Left renal cortex interstitium (tissue), 4 donors: Measurements from ENCODE around the gene BTRC. TPM values are rescaled to one million over a fixed set of nuclear protein-coding genes. Genes with fewer than 3 reads are reported as not detected.
"Not testable (repeated sequence)": the region's sequence is repeated elsewhere in the genome, so short reads cannot be mapped to it uniquely, and the experiment has no call there.

ENCODE experiments used
- DNase-seq, 4 donors: peaks; one replicate each; pipeline ENCODE4 v3.0.0-alpha.2; 2013; ENCODE audit warnings: low read depth in 4 of 4, low spot score in 2 of 4, missing footprints in 1 of 4
- polyA plus RNA-seq, 4 donors: library from polyadenylated mRNA; unstranded; fragments of 120-200 nt; gene quantifications; one replicate each; pipeline ENCODE4 v1.2.1, GENCODE V29; 2013; ENCODE audit not compliant: insufficient read length in 4 of 4

Gene BTRC
- 10 to 100 TPM; 17.1 to 29.8 (median 26.4) TPM for polyA plus RNA-seq

DNA sequence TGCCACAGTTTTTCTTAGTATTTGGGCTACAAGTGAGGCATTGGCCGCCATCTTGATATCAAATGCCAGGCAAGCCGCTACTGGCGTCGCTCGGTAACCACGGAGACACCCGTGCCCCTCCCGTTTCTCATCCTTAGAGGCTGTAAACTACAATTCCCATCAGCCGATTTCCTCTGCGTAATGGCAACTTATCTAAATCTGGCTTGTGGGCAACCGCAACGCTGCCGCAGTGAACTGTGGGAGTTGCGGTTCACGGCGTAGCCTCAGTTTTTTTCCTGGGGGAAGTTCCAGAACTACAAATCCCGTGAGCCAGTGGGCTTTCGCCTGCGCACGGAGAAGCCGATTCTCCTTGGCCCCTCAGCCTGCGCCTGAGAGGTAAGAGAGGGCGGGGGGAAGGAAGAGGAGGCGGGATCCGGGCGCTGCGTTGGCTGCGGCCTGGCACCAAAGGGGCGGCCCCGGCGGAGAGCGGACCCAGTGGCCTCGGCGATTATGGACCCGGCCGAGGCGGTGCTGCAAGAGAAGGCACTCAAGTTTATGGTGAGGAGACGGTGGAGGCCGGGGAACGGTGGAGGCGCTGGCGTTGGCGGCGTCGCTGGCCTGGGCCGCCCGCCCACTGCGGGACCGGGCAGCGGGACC, at the start of gene BTRC:
BTRC (plus strand) TSS at position 474 of the 636 bp plus-strand sequence; CDS start at position 490, 16 bp downstream.
- DNase-seq: peak; percentile 94 to 99 (median 98)

DNA sequence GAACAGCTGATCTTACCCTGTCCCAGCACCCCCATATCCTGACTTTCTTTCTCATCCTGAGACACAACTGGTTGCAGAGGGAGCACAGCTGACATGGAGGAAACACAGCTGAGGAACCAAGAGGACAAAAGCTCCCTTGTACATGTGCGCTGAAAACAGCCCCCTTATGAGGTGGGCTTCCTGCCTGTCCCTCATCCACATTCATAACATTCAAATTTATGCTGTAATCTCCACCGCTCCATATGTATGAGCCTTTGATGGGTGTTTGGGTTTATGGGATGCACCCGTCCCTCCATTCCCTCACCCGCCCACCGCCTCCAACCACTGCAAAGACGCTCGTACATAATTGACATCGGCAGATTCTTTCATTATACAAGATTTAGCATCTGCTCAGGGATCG, 49.6 kb upstream of the BTRC start:
- no peak for DNase-seq

DNA sequence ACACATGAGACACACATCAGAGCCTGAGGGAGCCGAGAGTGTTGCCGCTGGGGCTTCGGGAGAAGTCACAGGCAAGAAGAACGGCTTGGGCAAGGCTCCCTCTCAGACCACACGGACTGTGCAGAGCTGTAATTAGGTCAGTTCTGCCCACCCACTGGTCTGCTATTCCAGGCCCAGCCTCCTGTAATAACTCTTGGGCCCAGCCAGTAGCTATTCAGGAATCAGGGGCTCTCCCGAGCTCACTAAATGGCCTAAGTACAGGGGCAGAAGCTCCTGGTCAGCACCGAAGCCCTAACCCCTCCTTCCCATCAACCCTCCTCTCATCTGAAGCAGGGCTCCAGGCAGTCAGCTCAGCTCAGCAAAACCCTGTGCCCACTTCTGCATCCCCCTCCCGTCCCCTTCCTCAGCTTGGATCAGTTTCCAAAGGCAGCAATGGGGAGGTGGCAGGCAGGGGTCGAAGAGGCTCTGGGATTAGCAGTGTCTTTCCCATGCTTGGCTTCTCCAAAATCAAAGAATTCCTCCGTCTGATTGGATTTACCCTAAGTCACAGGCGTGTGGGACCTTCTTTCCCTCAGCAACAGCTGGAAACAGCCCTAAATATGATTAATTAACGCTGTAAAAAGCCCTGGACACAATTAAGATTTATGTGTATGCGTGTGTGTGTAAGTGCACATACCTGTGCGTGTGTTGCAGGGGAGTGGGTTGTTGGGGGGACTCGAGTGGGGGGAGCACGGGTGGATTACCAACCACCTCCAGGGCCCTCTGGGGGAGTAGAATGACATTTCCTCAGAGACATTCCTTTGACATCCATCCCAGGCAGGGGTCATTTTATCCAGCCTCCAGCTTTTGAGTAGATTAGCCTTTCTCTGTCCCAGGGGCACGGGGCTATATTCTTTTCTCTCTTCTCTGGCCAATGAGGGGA, 48.4 kb upstream of the BTRC start:
- DNase-seq: peak in 2 of 4 donors; percentile 44 to 50

DNA sequence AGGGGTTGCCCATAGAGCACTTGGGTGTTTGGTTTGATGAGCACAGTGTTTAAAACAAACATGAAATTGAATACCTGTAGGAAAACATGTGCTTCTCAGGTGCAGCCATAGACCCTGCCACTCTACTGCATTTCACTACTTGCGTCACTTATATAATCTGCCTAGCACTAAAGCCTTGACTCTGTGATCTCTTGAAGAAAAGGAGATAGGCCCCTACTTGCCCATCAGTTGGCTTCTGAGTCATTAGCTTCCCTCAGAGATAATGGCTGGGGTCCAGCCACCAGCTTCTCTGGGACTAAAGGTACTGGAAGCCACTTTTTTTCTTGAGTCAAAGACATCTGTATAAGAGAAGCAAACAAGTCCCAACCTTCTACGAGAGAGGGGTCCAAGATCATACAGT, 45.9 kb upstream of the BTRC start:
- no peak for DNase-seq

DNA sequence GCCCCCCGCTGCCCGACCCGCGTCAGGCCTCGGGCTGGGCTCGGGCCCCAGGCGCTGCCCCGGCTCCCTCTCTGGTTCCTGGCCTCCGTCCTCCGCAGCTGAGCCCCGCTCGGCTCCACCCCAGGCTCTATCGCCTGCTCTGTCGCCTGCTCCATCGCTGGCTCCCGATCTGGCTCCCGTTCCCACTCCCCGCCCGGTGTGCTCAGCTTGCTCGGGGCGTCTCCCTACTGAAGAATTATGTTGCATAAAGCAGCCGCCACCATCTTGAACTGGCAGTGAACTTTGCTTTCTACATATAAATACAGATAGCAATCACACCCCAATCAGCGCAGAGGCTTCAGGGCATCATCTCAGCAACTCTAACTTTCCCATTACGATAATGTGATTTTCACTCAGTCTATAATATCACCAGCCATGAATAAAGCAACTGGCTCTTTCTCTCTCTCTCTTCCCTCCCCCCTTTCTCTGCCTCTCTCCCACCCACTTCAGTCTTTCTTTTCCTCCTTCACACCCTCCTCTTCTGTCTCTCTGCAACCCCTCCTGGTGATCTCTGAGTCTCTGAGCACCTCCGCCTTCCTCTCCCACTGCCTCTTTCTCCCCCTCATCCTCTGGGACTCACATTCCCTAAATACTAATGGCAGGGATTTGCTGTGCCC, 43.3 kb upstream of the BTRC start:
- DNase-seq: no peak

DNA sequence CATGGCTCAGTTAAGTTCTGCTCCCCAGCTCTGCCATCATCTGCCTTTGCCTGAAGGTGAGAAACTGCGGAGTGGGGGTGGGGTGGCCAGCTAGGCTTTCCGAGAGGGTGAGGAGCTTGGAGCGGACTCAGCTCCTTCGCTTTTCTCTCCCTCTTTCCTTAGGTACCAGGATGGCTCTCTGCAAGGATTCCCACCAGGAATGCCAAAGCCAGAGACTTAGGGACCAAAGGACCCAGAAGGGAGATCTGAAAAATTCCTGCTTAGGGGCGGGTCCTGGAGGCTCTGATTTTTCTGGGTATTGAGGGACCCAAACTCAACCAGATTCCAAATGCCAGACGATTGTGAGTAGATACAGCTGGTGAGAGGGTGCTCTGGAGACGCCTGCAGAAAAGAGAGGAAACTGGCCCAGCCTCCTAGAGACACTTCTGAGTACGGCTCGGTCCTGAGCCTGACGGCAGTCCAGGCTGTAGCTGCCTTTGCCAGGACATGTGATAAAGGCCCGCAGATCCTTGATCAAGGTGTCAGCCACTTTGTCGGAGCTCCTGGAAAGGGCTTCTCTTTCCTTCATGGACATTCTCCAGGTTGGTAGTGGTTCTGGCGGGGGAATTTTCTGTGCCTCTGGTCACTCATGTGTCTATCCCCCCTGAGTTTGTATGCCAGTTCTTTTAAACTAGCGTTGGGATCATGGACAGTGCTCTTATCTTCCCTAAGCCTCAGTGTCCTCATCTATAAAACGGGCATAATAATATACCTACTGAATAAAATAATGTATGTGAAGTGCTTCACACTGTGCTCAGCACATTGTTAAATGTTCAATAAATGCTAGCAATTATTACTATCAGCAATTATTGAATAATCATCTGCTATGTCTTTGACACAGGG, 42.5 kb upstream of the BTRC start:
- DNase-seq: peak in 3 of 4 donors; percentile 60 to 63 (median 61)

DNA sequence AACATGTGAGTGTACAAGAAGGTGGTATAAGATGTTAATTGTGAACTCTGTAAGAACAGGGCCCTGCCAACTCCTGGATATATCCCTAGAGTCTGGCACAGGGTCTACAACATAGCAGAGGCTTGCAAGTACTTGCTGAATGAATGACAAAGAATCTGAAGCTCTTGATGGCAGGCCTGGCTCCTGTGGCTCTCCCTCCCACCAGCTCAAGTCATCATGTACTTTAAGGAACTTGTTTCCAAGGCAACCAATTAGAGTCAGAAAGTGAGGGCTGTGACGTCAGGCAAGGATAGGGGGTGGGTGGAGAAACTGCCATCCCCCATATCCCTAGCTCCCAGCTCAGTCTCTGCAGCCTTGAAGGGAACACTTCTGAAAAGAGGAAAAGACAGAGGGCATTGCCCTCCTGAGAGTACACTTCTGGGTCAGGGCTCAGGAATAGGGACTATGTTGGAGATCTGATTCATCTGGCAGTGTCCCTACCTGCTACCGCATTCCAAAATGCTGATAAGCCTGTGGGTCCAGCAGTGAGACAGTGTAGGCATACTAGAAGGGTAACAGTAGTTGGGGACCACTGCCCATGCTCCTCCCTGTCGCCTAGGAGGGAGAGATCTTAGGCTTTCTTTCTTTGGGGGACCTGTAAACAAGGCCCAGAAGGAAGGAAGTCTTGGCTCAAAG, 34.6 kb upstream of the BTRC start:
- no peak for DNase-seq

DNA sequence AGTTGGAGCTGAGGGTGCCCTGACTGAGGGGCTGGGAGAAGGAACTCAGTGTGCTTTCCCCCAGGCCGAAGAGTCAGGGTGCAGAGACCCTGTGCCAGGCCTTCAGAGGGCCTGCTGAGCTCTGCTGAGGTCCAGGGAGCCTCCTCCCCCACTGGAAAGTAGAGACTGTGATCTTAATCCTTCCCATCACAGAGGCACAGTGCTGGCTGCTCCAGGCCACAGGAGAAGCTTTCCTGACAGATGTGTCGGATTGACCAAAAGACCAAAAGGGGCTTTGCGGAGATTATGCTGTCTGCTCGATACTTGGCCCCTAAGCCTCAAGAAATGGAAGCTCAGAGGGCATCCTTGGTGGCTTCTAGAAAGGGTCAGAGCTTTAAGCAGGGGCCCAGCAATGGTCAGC, 32.9 kb upstream of the BTRC start:
- DNase-seq: no peak

DNA sequence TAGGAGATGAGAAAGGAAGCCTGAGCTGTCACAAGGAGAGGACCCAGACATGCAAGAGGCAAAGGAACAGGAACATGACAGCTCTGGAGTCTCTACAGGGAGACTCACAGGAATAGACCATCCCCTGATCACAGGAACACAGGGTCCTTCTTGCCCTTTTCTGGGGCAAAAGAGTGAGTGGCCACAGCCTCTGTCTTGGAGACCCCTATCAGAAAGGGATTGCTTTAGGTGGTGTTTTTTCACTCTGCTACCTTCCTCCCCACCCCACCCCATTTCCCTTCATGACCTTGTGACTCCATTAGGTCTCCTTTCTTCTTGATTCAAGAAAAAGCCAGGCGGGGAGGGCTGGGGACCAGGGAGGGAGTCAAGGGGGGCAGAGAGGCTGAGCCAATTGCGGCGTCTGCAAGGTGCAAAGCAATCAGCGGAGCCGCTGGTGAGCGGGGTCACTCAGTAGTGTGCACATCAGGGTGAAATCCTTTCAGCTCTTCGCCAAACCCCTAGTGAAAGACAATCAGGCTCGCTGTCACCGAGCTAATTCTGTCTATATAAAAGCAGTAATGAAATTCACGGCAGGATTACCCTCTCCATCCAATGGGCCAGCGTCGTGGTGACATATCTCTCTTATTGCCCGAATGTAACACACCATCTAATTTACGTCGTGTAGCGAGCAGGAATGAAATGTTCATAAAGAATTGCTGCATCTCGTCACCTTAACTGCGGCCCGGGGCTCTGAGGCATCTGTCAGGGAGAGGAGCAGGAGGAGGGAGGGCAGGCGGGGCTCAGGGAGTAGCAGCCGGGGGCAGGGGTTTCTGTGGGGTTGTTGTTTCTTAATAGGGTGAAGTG, 31.5 kb upstream of the BTRC start:
- DNase-seq: no peak

DNA sequence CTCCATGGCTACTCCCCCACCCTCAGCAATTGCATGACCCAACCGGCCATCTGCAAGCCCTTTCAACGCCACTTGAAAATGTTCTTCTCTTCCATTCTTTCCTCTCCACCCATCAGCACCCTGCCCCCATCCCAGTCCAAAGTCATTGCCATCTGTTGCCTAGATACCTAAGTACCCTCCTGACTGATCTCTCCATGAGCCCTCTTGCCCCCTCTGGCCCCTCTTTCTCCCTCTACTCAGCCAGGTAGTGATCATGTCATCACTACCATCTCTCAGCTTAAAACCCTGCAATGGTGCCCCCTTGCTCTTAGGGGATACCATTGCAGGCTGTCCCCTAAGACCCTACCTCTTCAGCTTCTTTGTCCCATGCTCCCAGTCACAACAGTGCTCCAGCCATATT, 30.5 kb upstream of the BTRC start:
- no peak for DNase-seq

DNA sequence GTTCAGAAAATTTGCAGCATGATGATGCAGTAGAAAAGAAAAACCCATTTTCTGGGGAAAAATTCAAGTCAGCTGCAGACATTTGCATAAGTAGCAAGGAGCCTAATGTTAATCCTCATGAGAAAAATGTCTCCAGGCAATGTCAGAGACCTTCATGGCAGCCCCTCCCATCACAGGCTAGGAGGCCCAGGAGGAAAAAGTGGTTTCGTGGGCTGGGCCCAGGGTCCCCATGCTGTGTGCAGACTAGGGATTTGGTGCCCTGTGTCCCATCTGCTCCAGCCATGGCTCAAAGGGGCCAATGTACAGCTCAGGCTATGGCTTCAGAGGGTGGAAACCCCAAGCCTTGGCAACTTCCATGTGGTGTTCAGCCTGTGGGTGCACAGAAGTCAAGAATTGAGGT, 26.5 kb upstream of the BTRC start:
- not testable (repeated sequence) for DNase-seq

DNA sequence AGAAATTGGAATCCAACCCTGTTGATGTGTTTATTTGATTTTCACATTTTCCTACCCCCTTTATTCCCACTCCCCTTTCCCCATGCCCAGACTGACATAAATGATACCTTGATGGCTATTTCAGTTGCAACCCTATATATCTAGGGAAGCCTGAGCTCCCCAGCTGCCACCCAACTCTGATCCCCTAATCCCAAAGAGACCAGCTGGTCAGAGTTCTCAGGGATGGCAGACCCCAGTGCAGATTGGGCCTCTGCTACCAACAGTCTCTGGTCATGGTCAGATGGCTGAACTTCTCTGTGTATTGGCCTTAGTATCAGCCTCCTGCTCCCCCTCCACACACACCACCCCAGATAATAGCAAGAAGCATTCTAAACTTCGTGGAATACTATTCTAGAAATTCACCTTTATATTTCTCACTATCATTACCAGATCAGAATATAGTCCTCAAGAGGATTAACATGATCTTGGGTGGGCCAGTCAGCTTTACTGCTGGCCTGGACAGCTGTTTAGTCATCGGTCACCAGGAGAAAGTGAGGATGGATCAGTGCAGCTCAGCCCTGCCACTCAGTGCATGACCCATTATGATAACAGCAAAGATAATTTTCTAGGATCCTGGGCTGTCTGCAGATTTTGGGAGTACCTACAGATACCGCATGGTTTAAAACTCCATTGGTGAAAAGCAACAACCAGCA, 24.5 kb upstream of the BTRC start:
- DNase-seq: no peak

DNA sequence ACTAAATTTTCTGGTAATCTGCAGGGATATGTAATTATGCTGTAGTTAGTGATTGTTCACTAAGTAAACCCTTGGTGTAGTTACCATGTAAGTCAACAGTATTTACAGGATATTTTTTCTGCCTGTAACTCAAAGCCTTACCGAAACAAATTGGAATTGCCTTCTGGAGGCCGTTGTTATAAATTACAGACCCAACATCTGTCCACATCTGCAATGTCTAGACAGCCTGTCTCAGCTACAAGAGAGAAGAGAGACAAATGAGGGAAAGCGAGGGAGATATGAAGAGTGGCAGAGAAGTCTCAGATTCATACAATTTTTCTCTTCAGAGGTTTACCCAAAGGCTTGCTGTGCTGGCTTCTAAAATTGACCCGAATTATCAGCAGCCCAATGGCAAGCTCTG, 23.7 kb upstream of the BTRC start:
- no peak for DNase-seq

DNA sequence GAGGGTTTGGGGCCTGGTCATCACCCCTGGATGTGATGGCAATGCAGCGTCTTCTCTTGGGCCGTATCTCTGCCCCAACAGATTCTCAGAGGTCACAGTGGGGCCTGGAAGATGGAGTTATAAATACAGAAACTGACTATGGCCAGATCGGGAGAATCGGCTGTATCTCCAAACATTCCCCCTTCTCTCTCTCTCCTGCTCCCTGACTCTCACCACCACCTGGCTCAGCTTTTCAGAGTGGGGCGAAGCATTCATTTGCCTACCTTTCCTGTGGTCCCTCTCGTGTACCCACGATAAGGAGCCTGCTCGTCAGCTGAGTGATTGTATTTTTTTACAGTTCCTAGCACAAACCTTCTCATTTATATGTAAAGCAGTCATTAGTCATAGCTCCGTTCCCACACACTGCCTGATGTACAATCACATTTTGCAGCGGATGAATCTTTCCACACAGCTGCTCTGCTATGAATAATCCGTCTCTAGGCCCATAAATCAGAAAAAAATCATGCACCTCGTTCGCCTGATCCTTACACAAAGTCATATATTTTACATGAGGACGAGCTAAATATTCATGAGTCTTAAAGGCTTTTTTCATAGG, 23.2 kb upstream of the BTRC start:
- DNase-seq: no peak

DNA sequence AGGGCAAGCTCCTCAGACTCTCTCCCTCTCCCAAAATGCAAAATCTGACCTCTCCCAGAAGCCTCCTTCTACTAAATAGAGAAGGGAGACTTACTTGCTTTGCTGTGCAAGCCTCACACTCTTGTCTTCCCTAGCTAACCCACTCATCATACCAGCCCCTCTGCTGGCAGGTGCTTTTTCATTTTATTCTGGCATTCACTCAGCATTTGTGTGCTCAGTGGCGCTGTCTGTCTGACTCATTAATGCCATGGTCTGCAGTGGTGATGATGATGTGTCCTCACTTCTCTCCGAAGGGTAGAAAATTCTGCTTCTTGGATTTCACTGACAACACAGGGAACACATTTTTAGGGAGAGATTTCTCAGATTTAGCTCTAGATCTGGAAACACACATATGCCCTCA, 22.0 kb upstream of the BTRC start:
- DNase-seq: no peak

DNA sequence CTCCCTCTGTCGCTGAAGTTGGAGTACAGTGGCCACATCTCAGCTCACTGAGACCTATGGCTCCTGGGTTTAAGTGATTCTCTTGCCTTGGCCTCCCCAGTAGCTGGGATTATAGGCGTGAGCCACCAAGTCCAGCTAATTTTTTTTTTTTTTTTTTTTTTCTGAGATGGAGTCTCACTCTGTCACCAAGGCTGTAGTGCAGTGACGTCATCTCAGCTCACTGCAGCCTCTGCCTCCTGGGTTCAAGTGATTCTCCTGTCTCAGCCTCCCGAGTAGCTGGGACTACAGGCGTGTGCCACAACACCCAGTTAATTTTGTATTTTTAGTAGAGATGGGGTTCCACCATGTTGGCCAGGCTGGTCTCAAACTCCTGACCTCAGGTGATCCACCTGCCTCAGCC, 19.7 kb upstream of the BTRC start:
- DNase-seq: not testable (repeated sequence)

DNA sequence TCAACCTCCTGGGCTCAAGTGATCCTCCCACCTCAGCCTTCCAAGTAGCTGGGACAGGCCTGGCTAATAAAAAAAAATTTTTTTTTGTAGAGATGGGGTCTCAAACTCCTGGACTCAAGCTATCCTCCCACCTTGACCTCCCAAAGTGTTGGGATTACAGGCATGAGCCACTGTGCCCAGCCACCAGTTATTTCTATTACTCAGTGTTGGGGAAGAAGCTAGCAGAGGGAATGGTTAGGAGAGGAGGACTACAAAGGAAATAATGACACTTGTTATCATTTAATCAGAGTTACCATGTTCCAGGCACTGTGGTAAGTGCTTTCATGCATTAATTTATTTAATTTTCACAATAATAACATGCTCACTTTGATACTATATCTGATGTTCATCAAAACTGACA, 17.6 kb upstream of the BTRC start:
- no peak for DNase-seq

DNA sequence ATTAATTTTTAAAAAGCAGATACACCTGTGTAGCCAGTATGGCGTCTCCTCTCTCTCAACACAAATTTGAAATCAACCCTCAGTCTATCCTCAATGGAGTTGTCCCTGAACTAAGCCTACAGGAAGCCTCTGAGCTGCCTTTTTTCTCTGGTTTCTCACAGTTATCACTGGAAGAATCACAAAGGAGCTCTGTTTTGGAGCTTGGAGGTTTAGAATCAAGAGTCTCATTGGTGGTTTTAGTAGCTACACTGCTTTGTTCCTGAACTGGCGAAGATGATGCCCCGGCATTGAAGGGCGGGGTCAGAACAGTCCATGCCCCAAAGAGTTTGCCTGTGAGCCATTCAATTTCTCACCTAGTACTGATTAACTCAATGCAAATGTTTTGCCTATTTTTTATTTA, 16.1 kb upstream of the BTRC start:
- DNase-seq: no peak
